Mucosa of rectum (tissue), 2 donors: ENCODE data around the gene ERMAP.

Experiments
- H3K27ac ChIP-seq, 2 donors: one replicate each; pipeline ENCODE4 v1.7.0; 2013; ENCODE audit warnings: inconsistent platforms in 2 of 2, low read depth in 2 of 2, low read length in 2 of 2
- H3K27me3 ChIP-seq, 2 donors: one replicate each; pipeline ENCODE4 v1.7.0; 2013; ENCODE audit warnings: low read length in 2 of 2; ENCODE audit not compliant: control insufficient read depth in 2 of 2, insufficient read depth in 2 of 2
- H3K36me3 ChIP-seq, 2 donors: one replicate each; pipeline ENCODE4 v1.7.0; 2013; ENCODE audit warnings: low read length in 2 of 2; ENCODE audit not compliant: control insufficient read depth in 2 of 2, insufficient read depth in 2 of 2
- H3K4me1 ChIP-seq, 2 donors: one replicate each; pipeline ENCODE4 v1.7.0; 2013; ENCODE audit warnings: low read length in 2 of 2, mild to moderate bottlenecking in 1 of 2; ENCODE audit not compliant: control insufficient read depth in 2 of 2, insufficient read depth in 2 of 2
- H3K4me3 ChIP-seq, 2 donors: one replicate each; pipeline ENCODE4 v1.7.0; 2013; ENCODE audit warnings: low read length in 2 of 2
- H3K9ac ChIP-seq, 2 donors: one replicate each; pipeline ENCODE4 v1.7.0; 2013; ENCODE audit warnings: low read length in 2 of 2, low read depth in 1 of 2, mild to moderate bottlenecking in 1 of 2
- H3K9me3 ChIP-seq, 2 donors: one replicate each; pipeline ENCODE4 v1.7.0; 2013; ENCODE audit warnings: low read length in 2 of 2; ENCODE audit not compliant: control insufficient read depth in 2 of 2
- donor health status: healthy.
- donor health status: Normal muscosa, but diverticular disease.

Gene ERMAP

DNA sequence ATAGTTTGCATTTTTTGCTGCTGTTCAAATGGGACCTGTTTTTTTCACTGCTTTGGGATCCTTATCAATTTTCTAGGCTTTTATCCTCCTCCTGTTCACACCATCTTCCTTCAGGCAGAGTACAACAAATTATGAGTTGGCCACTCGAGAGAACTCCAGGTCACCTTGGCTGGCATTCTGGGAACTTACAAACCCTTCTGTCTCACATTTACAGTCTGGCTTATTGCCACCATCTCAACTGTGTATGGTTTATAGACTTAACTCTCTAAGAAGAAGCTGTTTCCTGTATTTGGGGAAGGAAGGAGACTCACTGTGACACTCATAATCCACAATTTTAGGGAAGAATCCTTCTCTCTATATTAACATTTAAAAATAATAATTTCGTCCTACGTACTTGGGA lies 24.1 kb downstream of the ERMAP start:
- Histone ChIP-seq H3K36me3 (peaks cover 0 to 7% of the 10 kb centered on the region in 2 donors), H3K9me3 (no peaks in the 10 kb centered on the region), H3K27me3 (no peaks in the 10 kb centered on the region), H3K9ac (no peak overlapping the region), H3K27ac (no peak overlapping the region), H3K4me1 (peaks cover 0 to 4% of the 10 kb centered on the region in 2 donors), H3K4me3 (no peak overlapping the region)

GRCh38 chr1:42841440-42842147 lies 24.7 kb downstream of the ERMAP start:
- Histone ChIP-seq H3K36me3 (peaks cover 0 to 7% of the 10 kb centered on the region in 2 donors), H3K4me3 (no peak overlapping the region), H3K9me3 (no peaks in the 10 kb centered on the region), H3K27me3 (no peaks in the 10 kb centered on the region), H3K4me1 (peaks cover 0 to 4% of the 10 kb centered on the region in 2 donors), H3K27ac (no peak overlapping the region), H3K9ac (no peak overlapping the region)

- Histone ChIP-seq H3K9me3 (no peaks in the 10 kb centered on the region), H3K27me3 (no peaks in the 10 kb centered on the region), H3K4me1 (peaks cover 7 to 11% of the 10 kb centered on the region in 2 donors), H3K9ac (no peak overlapping the region), H3K4me3 (no peak overlapping the region), H3K36me3 (peaks cover 0 to 10% of the 10 kb centered on the region in 2 donors), H3K27ac (no peak overlapping the region)
Observed at GRCh38 chr1:42844592-42845140, 27.7 kb downstream of the ERMAP start.

GRCh38 chr1:42845193-42845592 lies 28.3 kb downstream of the ERMAP start:
- Histone ChIP-seq H3K9ac (no peak overlapping the region), H3K4me1 (peaks cover 7 to 11% of the 10 kb centered on the region in 2 donors), H3K27ac (no peak overlapping the region), H3K36me3 (peaks cover 0 to 10% of the 10 kb centered on the region in 2 donors), H3K27me3 (no peaks in the 10 kb centered on the region), H3K4me3 (no peak overlapping the region), H3K9me3 (no peaks in the 10 kb centered on the region)

GRCh38 chr1:42845866-42846256 lies 28.9 kb downstream of the ERMAP start:
- Histone ChIP-seq H3K36me3 (peaks cover 4 to 13% of the 10 kb centered on the region in 2 donors), H3K9me3 (no peaks in the 10 kb centered on the region), H3K27ac (no peak overlapping the region), H3K4me1 (peaks cover 7 to 11% of the 10 kb centered on the region in 2 donors), H3K4me3 (peak overlapping the region; percentile 90 to 91), H3K27me3 (no peaks in the 10 kb centered on the region), H3K9ac (peak overlapping the region in 1 of 2 donors; percentile 29)

DNA sequence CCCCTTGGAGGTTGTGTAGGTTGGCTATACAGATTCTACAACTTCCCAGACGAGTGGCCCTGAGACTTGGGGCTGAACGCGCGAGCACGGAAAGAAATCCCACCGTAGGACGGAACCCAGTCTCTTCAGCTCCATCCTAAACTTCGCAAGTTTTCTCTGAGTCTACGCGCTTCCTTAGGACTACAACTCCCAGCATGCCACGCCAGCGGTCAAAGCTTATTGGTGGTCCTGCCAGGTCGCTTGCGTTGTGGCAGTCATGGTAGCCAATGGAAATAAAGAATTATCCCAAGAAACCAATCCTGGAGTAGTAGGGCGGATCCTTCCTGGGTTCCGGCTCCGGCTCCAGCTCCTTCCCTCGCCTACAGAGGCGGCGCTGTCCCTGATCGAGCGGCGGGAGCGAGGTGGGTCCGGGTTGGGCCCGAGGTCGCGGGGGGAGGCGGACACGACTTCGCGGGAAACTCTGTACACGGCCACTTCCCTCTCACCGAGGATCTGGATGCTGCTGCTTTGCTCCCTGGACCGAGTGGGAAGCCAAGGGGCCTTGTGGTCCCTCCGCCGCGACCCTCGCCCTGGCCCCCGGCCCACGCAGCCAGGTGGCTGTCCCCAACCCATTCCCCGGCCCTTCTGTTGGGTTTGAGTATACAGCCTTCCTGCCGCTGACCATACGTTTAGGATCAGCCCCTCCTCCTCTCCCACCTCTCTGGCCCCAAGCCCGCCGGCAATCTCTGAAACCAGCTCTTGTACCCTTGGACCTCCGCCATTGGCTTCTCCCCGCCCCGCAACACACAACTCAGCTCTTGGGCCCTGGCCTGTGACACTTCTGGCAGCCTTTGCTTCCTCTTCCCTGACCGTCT lies 29.6 kb downstream of the ERMAP start, which contains the start of gene ZNF691:
ZNF691 (plus strand) TSS at position 357 of the 854 bp plus-strand sequence. CDS start 3,046 bp downstream, outside the sequence.
- Histone ChIP-seq H3K36me3 (peaks cover 11 to 18% of the 10 kb centered on the region in 2 donors), H3K27me3 (no peaks in the 10 kb centered on the region), H3K4me1 (peaks cover 7 to 11% of the 10 kb centered on the region in 2 donors), H3K27ac (peak within 1 kb of the TSS; percentile 61 to 65), H3K9me3 (no peaks in the 10 kb centered on the region), H3K9ac (peak within 1 kb of the TSS; percentile 88 to 93), H3K4me3 (peak within 1 kb of the TSS; percentile 90 to 91)

- Histone ChIP-seq H3K27ac (no peak overlapping the region), H3K4me3 (peak overlapping the region; percentile 90 to 91), H3K9ac (peak overlapping the region; percentile 88 to 93), H3K9me3 (no peaks in the 10 kb centered on the region), H3K4me1 (peaks cover 7 to 11% of the 10 kb centered on the region in 2 donors), H3K36me3 (peaks cover 12 to 24% of the 10 kb centered on the region in 2 donors), H3K27me3 (no peaks in the 10 kb centered on the region)
Observed at GRCh38 chr1:42847111-42847595, 30.2 kb downstream of the ERMAP start.

- Histone ChIP-seq H3K27ac (no peak overlapping the region), H3K9me3 (no peaks in the 10 kb centered on the region), H3K27me3 (no peaks in the 10 kb centered on the region), H3K4me3 (peak overlapping the region in 1 of 2 donors; percentile 91), H3K9ac (no peak overlapping the region), H3K36me3 (peaks cover 12 to 17% of the 10 kb centered on the region in 2 donors), H3K4me1 (peaks cover 7 to 11% of the 10 kb centered on the region in 2 donors)
Observed at GRCh38 chr1:42847721-42848460, 31.0 kb downstream of the ERMAP start.

- Histone ChIP-seq H3K4me3 (no peak overlapping the region), H3K27me3 (no peaks in the 10 kb centered on the region), H3K9me3 (no peaks in the 10 kb centered on the region), H3K4me1 (peaks cover 7 to 11% of the 10 kb centered on the region in 2 donors), H3K9ac (no peak overlapping the region), H3K27ac (no peak overlapping the region), H3K36me3 (peaks cover 12 to 17% of the 10 kb centered on the region in 2 donors)
Observed at GRCh38 chr1:42848823-42849537, 32.1 kb downstream of the ERMAP start.
